Fibroblast of skin of left quadriceps (primary cell): ENCODE measurements around the gene SLC47A2.
"Not testable (repeated sequence)": the region's sequence is repeated elsewhere in the genome, so short reads cannot be mapped to it uniquely, and the experiment has no call there.

Experiments used
- DNase-seq, 2 experiments: peaks; one replicate each; pipeline ENCODE4 v3.0.0-alpha.2; 2013; ENCODE audit warnings: low read depth in 2 of 2

The SLC47A2 gene

DNA sequence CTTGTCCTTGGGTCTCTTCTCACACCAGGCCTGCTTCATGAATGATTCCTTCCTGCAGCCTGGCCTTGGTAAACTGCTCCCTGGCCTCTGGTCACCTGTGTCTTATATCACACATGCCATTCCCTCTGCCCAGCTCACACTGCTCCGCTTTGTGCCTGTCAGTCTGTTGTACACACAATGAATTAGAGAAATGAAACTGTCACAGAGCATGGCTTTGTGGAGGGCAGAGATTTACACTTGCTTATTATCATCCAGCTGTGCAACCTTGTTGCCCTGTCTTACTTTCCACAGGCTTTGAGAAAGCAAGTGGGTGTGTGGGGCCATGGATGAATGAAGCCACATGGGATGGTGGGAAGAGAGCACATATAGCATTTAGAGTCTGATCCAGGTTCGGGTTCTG is 45.5 kb downstream of the SLC47A2 start:
- DNase-seq = no peak

GRCh38 chr17:19669680-19670079 is 46.7 kb downstream of the SLC47A2 start:
- not testable (repeated sequence) for DNase-seq

GRCh38 chr17:19664821-19665181 is 51.6 kb downstream of the SLC47A2 start:
- DNase-seq = no peak

DNA sequence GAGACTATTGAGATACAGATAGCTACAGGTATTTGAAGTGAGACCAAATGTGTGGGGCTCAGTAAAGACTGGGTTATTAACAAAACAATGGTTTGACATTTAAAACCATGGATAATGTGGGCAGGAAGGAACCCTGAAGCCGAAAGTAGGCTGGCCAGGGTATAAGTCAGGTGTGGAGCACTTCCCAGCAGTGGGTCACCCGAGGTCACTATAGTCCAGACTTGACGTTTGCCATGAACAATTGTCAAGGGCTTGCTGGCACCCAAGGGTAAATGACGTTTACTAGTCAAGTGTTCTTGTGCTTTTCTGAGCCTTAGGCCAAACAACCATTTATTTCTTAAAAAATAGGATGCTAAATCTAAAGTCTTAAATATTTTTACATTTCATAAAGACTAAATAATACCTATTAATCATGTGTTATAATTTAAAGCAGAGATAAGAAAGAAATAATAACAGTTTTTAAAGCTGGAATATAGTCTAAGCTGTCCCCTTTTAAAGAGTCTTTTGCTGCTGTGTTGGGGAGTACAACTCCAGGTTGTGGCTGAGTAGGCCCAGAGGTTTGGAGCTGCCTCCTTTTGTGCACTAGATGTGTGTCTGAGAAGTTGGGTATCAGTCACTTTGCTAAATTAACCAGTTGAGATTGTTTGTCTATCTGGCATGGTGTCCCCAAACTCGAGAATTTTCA is 52.1 kb downstream of the SLC47A2 start:
- no peak for DNase-seq

- DNase-seq = no peak
These were observed 53.3 kb downstream of the SLC47A2 start for GRCh38 chr17:19663097-19663496.

DNA sequence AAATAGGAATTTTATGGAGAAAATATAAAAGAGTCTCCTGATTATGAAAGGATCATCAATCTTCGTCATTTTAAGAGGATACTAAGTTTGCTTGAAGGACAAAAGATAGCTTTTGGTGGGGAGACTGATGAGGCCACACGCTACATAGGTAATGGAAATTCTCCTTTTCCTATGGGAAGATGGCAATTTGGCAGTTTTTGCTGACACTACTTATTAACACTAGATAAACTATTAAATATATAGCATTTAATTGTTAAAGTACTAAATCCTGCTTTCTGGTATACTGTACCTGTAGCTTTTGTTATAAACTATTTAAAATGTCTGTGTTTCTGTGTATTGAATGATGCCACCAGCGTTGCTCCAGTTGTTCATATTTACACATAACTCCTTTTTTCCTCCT is 55.3 kb downstream of the SLC47A2 start:
- no peak for DNase-seq

DNA sequence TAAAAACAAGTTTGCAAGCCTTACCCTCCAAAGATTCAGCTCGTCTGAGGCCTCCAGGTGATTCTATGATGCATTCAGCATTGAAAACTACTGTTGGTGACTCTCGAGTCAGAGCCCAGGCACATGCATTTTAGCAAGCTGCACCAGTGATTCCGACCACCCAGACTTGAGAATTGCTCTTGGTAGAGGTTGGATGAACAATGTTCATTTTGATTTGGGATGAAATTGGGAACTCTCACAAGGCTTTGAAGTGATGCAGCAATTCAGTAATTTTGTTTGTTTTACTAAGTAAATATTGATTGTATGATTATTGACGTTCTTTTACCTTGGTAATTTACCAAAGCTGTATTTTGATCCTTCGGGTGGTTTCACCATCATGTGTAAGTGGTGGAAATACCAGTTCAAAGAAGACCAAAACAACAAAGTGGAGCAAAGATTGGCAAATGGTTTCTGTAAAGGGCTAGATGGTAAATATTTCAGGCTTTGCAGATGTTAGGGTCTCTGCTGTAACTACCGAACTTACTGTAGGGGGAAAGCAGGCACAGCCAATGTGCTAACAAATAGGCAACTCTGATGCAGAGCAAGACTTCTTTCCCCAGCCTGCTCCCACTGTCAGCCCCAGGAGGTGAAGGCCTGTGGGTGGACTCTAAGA is 56.0 kb downstream of the SLC47A2 start:
- DNase-seq = no peak

GRCh38 chr17:19659366-19660177 is 56.8 kb downstream of the SLC47A2 start:
- no peak for DNase-seq

GRCh38 chr17:19656851-19657581 is 59.4 kb downstream of the SLC47A2 start:
- DNase-seq = no peak

DNA sequence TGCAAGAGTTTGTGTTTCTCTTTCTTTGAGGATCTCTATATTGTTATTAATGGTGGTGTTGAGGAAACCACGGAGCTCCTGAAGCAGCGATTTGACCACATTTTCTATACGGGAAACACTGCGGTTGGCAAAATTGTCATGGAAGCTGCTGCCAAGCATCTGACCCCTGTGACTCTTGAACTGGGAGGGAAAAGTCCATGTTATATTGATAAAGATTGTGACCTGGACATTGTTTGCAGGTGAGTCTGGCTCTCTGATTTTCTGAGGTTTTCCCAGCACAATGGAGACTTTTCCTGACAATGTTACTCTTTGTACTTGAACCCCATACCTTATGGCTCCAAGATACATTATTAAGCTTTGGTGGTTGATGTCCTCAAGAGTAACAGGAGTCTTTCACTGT is 60.0 kb downstream of the SLC47A2 start:
- no peak for DNase-seq

DNA sequence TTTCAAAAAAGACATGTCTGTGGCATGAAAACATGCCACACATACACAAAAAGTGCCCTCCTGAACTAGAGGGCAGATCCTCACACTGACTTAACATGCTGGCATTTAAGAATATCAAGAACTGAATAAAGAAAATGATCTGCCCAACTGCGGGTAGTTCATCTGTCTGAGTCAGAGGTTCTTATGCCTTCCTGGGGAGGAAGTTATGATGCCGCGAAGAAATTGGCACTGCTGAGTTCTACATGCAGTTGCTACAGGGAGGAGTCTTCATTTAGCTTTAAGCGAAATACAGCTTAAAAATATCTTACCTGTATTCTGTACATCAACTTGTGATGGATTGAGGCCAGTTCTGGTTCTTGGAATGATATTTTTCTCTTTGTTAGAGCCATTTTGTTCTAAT is 61.5 kb downstream of the SLC47A2 start:
- no peak for DNase-seq

DNA sequence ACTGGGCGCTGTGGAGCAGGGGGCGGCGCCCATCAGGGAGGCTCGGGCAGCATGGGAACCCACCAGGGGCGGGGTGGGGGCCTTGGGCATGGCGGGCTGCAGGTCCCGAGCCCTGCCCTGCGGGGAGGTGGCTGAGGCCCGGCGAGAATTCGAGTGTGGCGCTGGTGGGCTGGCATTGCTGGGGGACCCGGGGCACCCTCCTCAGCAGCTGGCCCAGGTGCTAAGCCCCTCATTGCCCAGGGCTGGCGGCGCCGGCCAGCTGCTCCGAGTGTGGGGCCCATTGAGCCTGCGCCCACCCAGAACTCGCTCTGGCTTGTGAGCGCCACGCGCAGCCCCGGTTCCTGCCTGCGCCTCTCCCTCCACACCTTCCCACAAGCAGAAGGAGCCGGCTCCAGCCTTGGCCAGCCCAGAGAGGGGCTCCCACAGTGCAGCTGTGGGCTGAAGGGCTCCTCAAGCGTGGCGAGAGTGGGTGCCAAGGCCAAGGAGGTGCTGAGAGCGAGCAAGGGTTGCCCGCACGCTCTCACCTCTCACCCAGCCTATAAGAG is 62.0 kb downstream of the SLC47A2 start:
- DNase-seq = no peak

GRCh38 chr17:19652595-19652994 is 63.8 kb downstream of the SLC47A2 start:
- DNase-seq = no peak

DNA sequence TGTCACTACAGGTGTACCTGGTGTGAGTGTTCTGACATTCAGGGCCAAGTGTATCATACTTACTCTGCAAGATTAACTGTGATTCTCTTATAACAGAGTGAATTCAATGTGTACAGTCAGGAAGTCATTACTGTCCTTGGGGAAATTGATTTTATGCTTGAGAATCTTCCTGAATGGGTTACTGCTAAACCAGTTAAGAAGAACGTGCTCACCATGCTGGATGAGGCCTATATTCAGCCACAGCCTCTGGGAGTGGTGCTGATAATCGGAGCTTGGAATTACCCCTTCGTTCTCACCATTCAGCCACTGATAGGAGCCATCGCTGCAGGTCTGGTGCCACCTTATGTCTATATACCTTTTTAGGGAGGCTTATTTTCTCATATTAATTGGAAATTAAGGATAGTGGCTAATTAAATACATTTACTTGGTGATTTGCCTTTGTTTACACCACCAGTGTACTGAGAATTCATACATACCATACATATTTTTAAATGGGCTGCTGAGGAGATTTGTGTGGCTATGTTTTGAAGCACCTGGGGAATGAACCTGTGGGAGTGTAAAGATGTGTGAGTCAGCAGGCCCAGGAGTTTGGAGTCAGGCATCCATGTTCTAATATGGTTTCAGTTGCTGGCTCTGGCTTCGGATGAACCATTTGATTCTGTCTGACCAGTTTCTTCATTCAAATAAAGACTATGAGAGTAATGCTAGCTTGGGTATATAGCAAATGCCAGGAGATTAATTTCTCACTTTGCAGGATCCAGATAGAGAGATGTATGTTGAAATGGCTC is 64.7 kb downstream of the SLC47A2 start:
- no peak for DNase-seq

GRCh38 chr17:19650826-19651225 is 65.6 kb downstream of the SLC47A2 start:
- peak in 1 of 2 experiments; percentile 14 for DNase-seq

DNA sequence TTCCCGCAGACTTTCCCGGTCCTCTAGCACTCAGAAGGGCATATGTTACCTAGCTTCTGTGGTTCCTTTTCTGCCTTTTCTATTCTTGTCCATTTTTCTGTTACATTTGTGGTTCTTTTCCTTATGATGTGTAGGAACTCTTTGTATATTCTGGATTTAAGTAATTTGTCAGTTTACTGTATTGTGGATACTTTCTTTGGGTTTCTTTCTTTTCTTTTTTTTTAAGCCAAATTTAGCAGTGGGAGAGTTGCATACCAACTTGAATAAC is 67.2 kb downstream of the SLC47A2 start:
- DNase-seq = no peak

DNA sequence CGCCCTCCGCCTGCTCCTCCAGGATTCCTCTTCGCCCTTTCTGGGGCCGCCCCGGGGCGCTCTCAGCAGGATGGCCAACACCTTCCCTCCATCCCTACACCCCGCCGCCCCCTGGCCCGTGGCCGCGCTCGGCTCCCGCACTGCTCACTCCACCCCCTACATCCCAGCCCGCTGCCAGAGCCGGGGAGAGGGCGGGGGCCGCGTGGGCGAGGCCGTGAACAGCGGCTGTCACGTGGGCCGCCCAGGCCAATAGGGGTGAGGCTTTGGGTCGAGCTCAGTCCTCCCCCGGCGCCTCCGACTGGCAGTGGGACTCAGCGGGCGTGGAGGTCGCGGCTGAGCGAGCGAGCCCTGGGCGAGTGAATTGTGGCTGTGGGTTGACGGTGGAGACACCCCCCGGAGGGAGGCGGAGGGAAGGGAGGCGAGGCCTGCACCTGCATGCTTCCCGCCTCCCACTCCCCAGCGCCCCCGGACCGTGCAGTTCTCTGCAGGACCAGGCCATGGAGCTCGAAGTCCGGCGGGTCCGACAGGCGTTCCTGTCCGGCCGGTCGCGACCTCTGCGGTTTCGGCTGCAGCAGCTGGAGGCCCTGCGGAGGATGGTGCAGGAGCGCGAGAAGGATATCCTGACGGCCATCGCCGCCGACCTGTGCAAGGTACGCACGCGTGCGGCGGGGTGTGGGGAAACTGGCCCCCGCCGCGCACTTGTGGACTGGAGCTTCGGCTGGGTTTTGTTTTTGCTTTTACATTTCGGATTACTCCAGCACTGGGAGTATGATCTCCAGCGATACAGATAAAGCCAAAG is 67.7 kb downstream of the SLC47A2 start, which contains the start of gene ALDH3A2:
Gene ALDH3A2, plus strand, starts transcription at position 277 of the 799 bp plus-strand sequence. Its CDS starts 221 bp downstream, at position 498.
- peak; percentile 77 to 79 for DNase-seq

GRCh38 chr17:19647697-19648474 is 68.5 kb downstream of the SLC47A2 start:
- peak in 1 of 2 experiments; percentile 30 for DNase-seq
